ENCODE data around the gene SMYD2.
A peak's percentile ranks its signal among the peaks of the same experiment; 100 is the strongest.

SMYD2 gene

GRCh38 chr1:214330222-214330621 is 49.3 kb downstream of the SMYD2 start:
- no peak for DNase-seq

DNA sequence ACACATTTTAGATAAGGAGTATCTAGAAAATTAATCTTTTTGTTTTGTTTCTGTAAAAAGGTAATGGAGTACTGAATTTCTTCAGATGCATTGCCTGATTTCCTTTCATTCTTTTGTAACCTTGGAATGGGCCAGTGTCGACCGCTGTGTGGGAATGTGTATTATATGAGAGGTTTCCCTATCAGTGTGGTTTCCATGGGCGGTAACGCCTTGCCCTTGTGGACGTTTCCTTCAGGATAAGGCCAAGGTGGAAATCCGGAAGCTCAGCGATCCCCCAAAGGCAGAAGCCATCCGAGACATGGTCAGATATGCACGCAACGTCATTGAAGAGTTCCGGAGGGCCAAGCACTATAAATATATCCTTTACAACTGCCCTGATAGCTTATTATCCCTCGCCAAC is 49.8 kb downstream of the SMYD2 start:
- no peak for DNase-seq

DNA sequence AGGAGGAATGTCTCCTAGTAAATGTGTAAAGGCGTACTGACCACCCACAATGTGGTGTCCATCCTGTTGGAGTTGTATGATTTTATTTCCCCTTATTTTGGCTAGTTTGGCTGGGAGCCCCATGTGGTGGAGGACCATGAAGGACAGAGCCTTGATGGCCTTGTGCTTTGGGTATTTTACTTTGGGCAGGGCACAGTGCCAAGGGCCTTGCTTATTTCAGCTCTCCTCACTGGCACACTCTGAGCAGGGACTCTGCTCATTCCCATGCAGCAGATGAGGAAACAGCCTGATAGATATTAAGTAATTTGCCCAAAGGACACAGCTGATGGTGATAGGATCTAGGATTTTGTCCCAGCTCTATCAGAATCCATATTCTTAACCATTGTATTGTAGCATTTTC is 50.2 kb downstream of the SMYD2 start:
- DNase-seq, result no peak

- DNase-seq, result peak; percentile 81
These were observed 51.0 kb downstream of the SMYD2 start for GRCh38 chr1:214331827-214332423.

DNA sequence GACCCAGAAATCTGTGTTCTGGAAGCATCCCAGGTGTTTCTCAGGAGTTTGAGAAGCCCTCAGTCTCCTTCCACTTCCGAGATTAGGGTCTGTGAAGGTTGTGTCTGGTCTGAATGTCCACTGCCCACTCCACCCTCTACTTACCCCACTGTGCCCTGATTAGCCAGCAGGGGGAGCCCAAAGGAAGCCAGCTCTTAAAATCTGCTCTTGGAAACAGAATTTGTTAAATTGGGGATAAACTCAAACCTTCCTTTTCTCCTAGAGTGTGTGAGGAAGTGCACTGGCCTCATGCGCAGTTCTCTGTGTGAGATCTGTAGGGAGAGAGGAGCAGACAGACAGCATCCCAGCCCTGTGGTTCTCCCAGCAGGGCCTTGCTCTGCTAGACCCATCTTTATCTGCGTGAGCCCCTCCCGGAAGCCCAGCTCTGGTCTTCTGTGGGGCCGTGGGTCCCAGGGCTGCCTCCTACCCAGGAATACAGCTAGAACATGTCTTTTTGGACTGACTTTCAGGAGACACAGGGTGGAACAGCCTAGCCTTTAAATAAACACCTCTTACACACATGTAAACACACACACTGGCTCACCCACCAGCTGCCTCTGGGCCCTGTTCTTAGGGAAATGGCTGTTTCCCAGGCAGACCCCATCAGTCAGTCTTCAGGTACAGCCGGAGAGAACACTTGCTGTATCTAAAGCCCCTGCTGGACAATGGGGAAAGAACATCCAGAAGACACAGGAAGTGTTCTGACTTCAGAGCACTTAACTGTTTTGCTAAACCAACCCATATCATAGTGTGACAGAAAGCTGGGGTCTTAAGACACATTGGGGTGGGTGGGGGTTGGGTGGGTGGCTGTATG is 52.2 kb downstream of the SMYD2 start:
- DNase-seq, result peak; percentile 62

DNA sequence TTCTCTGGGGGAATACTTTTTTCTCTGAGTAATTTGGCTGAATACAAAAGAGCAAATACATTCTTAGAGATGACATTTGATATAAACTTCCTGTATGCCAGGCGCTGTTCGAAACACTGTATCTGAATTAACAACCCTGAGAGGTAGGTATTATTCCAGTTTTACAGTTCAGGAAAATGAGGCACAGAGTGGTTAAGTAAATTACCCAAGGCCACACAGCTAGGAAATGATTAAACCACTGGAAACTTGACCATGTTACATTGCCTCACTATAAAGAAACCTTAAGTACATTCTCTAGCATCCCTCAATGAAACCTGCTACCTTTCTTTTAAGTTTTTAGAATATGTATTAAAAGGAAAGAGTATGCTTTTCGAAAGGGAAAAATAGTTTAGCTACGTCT is 54.6 kb downstream of the SMYD2 start:
- DNase-seq, result no peak

DNA sequence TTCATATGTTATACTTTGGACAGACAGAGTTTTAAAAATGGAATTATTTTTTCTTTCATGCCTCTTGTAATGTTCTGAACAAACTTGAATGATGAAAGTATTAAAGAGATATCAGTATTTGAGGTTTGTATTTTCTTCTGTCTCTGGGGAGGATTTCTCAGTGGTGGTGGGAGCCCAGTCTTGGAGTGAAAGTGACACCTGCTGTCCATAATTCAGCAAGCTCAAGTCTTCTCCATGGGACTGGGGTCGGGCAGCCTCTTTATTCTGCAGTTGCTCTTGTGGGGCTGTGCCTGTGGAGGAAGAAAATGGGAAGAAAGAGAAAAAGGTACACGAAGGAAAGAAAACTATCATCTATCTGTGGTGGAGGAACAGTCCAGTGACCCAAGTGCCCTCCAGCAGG is 56.1 kb downstream of the SMYD2 start:
- DNase-seq, result no peak

DNA sequence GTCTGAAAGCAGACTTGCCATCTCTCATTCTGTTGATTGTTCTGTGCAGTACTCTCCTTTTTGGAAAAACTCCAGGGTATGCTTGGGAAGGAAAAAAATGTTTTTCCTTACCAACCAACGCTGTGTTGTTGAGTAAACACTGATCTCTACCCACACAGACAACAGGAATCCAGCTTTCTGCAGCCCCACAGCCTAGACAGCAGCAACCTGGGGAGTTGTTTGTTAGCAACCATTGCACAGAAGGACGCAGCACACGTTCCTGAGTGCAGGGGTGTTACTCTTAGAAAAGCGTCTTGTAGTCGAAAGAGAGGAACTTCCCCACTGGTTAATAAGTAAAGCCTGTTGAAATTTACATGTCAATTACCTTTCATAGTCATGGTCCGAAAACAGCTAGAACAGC is 56.6 kb downstream of the SMYD2 start:
- no peak for DNase-seq

GRCh38 chr1:214338212-214338611 is 57.3 kb downstream of the SMYD2 start:
- no peak for DNase-seq

- DNase-seq, result no peak
These were observed 60.5 kb downstream of the SMYD2 start for GRCh38 chr1:214341459-214341858.

DNA sequence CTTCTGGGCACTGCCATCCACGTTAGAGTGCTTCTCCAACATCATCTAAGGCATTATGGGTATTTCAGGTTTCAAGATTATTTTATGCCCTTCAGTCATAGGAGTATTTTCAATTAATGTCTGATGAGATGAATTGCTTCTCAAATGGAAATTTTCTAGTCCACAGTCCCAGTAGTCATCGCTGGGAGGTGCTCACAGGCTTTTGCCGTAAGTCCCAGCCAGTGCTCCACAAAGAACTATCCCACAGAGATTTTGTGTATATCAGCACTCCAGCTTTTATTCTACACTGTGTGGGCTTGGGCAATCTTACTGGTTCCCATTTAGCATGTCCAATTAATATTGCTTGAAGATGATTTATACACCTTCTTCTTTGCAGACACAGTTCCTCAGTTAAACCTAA is 61.0 kb downstream of the SMYD2 start:
- DNase-seq, result no peak

DNA sequence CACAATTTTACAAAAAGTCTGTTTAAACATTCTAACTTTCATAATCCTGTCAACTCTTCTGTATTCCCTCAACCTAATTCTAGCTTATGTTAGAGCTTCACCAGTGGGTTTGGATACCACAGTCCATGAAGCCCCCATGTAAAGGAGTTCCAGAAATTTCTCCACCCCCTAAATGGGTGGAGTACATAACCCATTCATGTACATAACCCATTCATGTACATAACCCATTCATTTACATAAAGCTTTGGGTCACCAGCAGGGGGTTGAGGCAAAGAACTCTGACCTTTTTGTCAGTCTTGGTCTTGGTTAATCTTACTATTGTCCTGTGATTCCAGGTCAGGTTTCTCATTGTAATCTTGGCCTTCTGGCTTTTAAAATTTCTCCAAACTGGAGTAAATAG is 61.6 kb downstream of the SMYD2 start:
- no peak for DNase-seq

DNA sequence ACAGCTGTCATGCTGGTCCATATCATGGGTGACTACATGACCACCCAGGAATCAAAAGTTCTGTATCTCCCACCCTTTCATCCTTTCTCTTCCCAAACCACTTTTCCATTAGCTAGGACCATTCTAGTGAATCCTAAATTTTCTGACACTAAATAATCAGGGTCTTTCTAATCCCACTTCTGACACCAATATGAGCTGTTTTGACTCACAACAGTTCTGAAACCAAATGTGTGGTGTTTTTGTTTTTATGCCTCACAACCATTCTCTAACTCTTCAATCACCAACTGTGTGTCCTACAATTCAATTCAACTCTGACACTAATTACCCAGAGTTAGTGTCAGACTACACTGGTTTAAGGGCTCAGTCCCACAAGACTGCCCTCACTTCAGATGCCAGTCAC is 63.9 kb downstream of the SMYD2 start:
- no peak for DNase-seq

DNA sequence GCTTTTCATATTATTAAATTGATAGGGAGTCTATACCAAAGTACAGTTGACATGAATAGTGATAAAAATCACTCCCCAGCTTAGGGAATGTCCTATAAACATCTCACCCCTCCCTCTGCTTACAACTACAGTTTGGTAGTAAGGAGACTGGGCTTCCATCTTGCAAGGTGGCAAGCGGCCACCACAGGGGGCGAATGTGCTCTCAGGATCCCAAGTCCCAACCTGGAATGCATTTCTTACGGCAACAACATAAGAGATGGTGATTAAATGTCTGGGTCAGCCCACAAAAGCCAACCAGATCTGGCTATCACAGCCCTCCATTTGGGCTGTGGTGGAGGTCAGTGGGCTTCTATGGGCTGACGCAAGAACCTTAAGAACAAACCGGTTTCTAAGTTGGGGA is 68.0 kb downstream of the SMYD2 start:
- no peak for DNase-seq

DNA sequence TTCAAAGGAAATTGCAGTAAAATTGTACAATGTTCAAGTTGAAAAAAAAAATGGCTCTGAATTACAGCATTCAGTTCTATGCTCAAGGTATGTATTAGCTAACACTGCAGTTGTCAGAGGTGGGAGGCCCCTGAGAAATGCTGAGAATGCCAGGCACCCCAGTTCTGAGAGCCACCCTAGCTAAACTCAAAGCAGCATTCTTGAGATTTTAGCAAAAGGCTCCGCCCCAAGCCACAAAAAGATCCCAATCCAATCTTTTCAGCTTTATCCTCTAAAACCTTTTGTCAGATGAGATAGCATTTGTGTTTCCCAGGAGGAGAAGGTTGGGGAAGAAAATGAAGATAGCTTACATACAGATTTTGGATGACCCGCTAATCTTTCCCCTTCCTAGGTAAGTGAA is 68.8 kb downstream of the SMYD2 start:
- no peak for DNase-seq

GRCh38 chr1:214351551-214352277 is 70.8 kb downstream of the SMYD2 start:
- no peak for DNase-seq

- DNase-seq, result no peak
These were observed 71.9 kb downstream of the SMYD2 start for GRCh38 chr1:214352838-214353237.

- no peak for DNase-seq
These were observed 73.6 kb downstream of the SMYD2 start for GRCh38 chr1:214354440-214355148.

DNA sequence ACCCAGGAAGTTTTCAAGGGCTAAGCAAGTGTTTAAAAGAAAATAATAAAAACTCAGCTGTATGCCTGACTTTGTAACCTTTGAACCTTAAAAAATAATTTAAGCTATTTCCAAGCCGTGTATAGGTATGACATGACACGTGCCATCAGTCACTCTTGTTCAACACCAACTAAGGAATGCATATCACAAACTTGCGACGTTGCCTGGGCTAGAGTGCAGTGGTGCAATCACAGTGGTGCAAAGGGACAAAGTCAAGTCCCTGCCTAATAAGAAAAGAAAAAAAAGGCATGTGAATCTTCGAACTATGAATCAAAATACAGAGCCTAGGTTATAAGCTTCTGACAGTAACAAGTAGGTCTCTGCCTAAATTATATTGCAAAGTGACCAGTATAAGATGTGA is 79.2 kb downstream of the SMYD2 start:
- no peak for DNase-seq

DNA sequence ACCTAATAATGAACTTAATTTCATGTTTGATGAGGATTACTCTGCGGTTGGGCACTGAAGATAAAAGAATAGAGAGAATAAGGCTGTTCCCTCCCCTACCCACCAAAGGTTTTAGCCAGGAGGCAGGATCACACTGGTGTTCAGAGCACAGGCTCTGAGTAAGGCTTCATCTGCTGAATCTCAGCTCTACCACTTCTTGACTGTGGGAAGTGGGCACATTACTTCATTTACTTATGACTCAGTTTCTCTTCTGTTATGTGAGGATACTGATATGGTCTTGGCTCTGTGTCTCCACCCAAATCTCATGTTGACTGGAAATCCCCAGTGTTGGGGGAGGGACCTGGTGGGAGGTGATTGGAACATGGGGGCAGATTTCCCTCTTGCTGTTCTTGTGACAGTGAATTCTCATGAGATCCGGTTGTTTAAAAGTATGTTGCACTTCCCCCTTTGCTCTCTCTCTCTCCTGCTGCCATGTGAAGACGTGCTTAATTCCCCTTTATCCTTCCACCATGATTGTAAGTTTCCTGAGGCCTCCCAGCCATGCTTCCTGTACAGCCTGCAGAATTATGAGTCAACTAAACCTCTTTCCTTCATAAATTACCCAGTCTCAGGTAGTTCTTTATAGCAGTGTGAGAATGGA is 79.7 kb downstream of the SMYD2 start:
- DNase-seq, result no peak

- DNase-seq, result no peak
These were observed 80.7 kb downstream of the SMYD2 start for GRCh38 chr1:214361636-214362035.

- no peak for DNase-seq
These were observed 81.4 kb downstream of the SMYD2 start for GRCh38 chr1:214362188-214362882.

Data from activated CD8-positive, alpha-beta memory T cell treated with anti-CD3 and anti-CD28 coated beads, Interleukin-2, amount 50 U/mL, for 48 hours (primary cell).